ENCODE results near the gene SPOCK1. TPM values are rescaled to one million over a fixed set of nuclear protein-coding genes. Genes with fewer than 3 reads are reported as not detected.

Gene SPOCK1
- total RNA-seq, 1 donor from 2014 or later, result 900 TPM

GRCh38 chr5:137365126-137365865, 133.8 kb downstream of the SPOCK1 start:
- no peaks in the 10 kb centered on the region for H3K9me3 Mint-ChIP-seq (ENCODE audit: unreplicated experiment)
- no peak for DNase-seq (ENCODE audit: extremely low spot score, unreplicated experiment)
- H3K27ac Mint-ChIP-seq (ENCODE audit: unreplicated experiment), result no peak overlapping the region
- TF ChIP-seq, protein P1, sequence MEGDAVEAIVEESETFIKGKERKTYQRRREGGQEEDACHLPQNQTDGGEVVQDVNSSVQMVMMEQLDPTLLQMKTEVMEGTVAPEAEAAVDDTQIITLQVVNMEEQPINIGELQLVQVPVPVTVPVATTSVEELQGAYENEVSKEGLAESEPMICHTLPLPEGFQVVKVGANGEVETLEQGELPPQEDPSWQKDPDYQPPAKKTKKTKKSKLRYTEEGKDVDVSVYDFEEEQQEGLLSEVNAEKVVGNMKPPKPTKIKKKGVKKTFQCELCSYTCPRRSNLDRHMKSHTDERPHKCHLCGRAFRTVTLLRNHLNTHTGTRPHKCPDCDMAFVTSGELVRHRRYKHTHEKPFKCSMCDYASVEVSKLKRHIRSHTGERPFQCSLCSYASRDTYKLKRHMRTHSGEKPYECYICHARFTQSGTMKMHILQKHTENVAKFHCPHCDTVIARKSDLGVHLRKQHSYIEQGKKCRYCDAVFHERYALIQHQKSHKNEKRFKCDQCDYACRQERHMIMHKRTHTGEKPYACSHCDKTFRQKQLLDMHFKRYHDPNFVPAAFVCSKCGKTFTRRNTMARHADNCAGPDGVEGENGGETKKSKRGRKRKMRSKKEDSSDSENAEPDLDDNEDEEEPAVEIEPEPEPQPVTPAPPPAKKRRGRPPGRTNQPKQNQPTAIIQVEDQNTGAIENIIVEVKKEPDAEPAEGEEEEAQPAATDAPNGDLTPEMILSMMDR (IDR thresholded peaks at IDR 0.05), result no peak
- H3K36me3 Mint-ChIP-seq (ENCODE audit: unreplicated experiment), result peaks cover 7% of the 10 kb centered on the region
- peaks cover 55% of the 10 kb centered on the region for H3K4me1 Mint-ChIP-seq (ENCODE audit: unreplicated experiment)
- no peaks in the 10 kb centered on the region for H3K27me3 Mint-ChIP-seq (ENCODE audit: unreplicated experiment)
- no peak overlapping the region for H3K4me3 Mint-ChIP-seq (ENCODE audit: unreplicated experiment)

DNA sequence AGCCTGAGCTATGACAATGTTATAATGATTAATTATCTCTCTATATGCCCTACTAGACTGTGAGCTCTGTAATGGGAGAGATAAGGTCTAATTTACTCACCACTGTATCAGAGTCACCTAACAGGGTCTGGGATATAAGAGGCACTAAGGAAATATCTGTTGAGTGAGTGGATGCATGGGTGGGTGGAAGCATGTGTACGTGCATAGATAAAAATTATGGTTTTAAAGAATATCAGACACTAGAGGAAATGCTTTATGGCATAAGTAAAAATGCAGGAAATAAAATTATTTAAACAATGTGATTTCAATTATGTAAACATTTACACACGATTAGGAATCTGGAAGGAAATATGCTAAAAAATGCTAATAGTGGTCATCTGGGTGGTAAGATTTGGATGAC, 137.8 kb downstream of the SPOCK1 start:
- Mint-ChIP-seq H3K27me3 (ENCODE audit: unreplicated experiment) (no peaks in the 10 kb centered on the region), H3K4me3 (ENCODE audit: unreplicated experiment) (no peak overlapping the region), H3K36me3 (ENCODE audit: unreplicated experiment) (peaks cover 3% of the 10 kb centered on the region), H3K27ac (ENCODE audit: unreplicated experiment) (no peak overlapping the region), H3K4me1 (ENCODE audit: unreplicated experiment) (peaks cover 31% of the 10 kb centered on the region), H3K9me3 (ENCODE audit: unreplicated experiment) (no peaks in the 10 kb centered on the region)
- no peak for DNase-seq (ENCODE audit: extremely low spot score, unreplicated experiment)
- TF ChIP-seq, protein P1 (IDR thresholded peaks at IDR 0.05), result no peak

GRCh38 chr5:137360607-137361006, 138.5 kb downstream of the SPOCK1 start:
- TF ChIP-seq, protein P1 (IDR thresholded peaks at IDR 0.05), result no peak
- no peaks in the 10 kb centered on the region for H3K9me3 Mint-ChIP-seq (ENCODE audit: unreplicated experiment)
- H3K4me3 Mint-ChIP-seq (ENCODE audit: unreplicated experiment), result no peak overlapping the region
- no peak for DNase-seq (ENCODE audit: extremely low spot score, unreplicated experiment)
- no peak overlapping the region for H3K27ac Mint-ChIP-seq (ENCODE audit: unreplicated experiment)
- H3K27me3 Mint-ChIP-seq (ENCODE audit: unreplicated experiment), result no peaks in the 10 kb centered on the region
- H3K36me3 Mint-ChIP-seq (ENCODE audit: unreplicated experiment), result peaks cover 3% of the 10 kb centered on the region
- H3K4me1 Mint-ChIP-seq (ENCODE audit: unreplicated experiment), result peaks cover 25% of the 10 kb centered on the region

DNA sequence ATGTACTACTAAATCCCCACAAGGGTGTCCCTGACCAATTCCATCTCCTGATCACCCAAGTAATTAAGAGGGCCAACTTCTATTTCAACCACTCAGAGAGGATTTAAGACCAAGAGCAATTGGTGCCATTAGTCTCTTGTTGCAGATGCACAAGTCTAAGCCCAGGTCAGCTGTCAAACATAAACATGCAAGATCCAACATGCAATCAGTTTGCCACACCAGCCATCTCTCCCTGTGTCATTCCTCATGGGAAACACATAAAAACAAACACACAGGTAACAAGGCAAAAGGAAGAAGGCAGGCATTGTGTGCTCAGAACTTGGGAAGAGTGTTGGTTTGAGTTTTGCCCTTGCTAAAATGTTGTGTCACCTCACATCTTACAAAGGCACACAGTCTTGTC, 139.2 kb downstream of the SPOCK1 start:
- Mint-ChIP-seq H3K4me1 (ENCODE audit: unreplicated experiment) (peaks cover 18% of the 10 kb centered on the region), H3K27ac (ENCODE audit: unreplicated experiment) (no peak overlapping the region), H3K4me3 (ENCODE audit: unreplicated experiment) (no peak overlapping the region), H3K36me3 (ENCODE audit: unreplicated experiment) (peaks cover 3% of the 10 kb centered on the region), H3K9me3 (ENCODE audit: unreplicated experiment) (no peaks in the 10 kb centered on the region), H3K27me3 (ENCODE audit: unreplicated experiment) (no peaks in the 10 kb centered on the region)
- no peak for DNase-seq (ENCODE audit: extremely low spot score, unreplicated experiment)
- TF ChIP-seq, protein P1 (IDR thresholded peaks at IDR 0.05), result no peak

DNA sequence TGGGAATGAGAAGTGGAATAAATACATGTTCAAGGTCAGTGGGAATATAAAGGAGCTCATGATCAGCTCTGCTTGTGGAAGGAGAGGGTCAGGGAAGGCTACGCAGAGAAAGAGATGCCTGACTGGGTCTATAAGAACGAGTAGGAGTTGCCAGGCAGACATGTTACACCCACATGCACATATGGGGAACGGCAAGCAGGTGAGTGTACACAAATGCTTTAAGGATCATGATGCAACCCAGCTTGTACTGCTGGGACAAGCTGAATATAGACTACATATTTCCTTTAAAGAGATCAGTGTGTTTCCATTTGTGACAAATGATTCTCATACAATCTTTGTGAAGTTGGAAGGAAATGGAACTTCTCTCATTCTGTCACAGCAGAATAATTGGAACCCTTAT, 141.7 kb downstream of the SPOCK1 start:
- H3K4me1 Mint-ChIP-seq (ENCODE audit: unreplicated experiment), result peaks cover 13% of the 10 kb centered on the region
- no peak overlapping the region for H3K4me3 Mint-ChIP-seq (ENCODE audit: unreplicated experiment)
- no peak for DNase-seq (ENCODE audit: extremely low spot score, unreplicated experiment)
- H3K9me3 Mint-ChIP-seq (ENCODE audit: unreplicated experiment), result no peaks in the 10 kb centered on the region
- TF ChIP-seq, protein P1 (IDR thresholded peaks at IDR 0.05), result no peak
- H3K36me3 Mint-ChIP-seq (ENCODE audit: unreplicated experiment), result no peaks in the 10 kb centered on the region
- no peak overlapping the region for H3K27ac Mint-ChIP-seq (ENCODE audit: unreplicated experiment)
- H3K27me3 Mint-ChIP-seq (ENCODE audit: unreplicated experiment), result no peaks in the 10 kb centered on the region

Measured in osteocyte (in vitro differentiated cells).